ENCODE results near the gene RBCK1. TPM values are rescaled to one million over a fixed set of nuclear protein-coding genes. Genes with fewer than 3 reads are reported as not detected.
A peak's percentile ranks its signal among the peaks of the same experiment; 100 is the strongest.
"Not testable (repeated sequence)": the region's sequence is repeated elsewhere in the genome, so short reads cannot be mapped to it uniquely, and the experiment has no call there.

The RBCK1 gene
- total RNA-seq (ENCODE audit: insufficient read depth, low replicate concordance), result 41.2 TPM

- DNase-seq (ENCODE audit: low spot score), result peak; percentile 89
Observed at GRCh38 chr20:407953-408842, at the start of gene RBCK1. Gene RBCK1, plus strand, starts transcription at chr20:408299. Its CDS starts 459 bp downstream, at chr20:408758.

- DNase-seq (ENCODE audit: low spot score), result no peak
Observed at GRCh38 chr20:358891-359555, 49.1 kb upstream of the RBCK1 start.

GRCh38 chr20:361561-361960 lies 46.5 kb upstream of the RBCK1 start:
- no peak for DNase-seq (ENCODE audit: low spot score)

GRCh38 chr20:362271-363254 lies 45.5 kb upstream of the RBCK1 start:
- DNase-seq (ENCODE audit: low spot score), result peak; percentile 69

- DNase-seq (ENCODE audit: low spot score), result no peak
Observed at GRCh38 chr20:363319-364078, 44.6 kb upstream of the RBCK1 start.

GRCh38 chr20:364905-365794 lies 42.9 kb upstream of the RBCK1 start:
- DNase-seq (ENCODE audit: low spot score), result no peak

GRCh38 chr20:366041-366718 lies 41.9 kb upstream of the RBCK1 start:
- peak; percentile 47 for DNase-seq (ENCODE audit: low spot score)

- no peak for DNase-seq (ENCODE audit: low spot score)
Observed at GRCh38 chr20:366719-367485, 41.2 kb upstream of the RBCK1 start.

GRCh38 chr20:367486-367887 lies 40.6 kb upstream of the RBCK1 start:
- DNase-seq (ENCODE audit: low spot score), result no peak

GRCh38 chr20:368915-369314 lies 39.2 kb upstream of the RBCK1 start:
- DNase-seq (ENCODE audit: low spot score), result no peak

- no peak for DNase-seq (ENCODE audit: low spot score)
Observed at GRCh38 chr20:370151-370600, 37.9 kb upstream of the RBCK1 start.

- no peak for DNase-seq (ENCODE audit: low spot score)
Observed at GRCh38 chr20:370977-371754, 36.9 kb upstream of the RBCK1 start.

GRCh38 chr20:371755-372542 lies 36.1 kb upstream of the RBCK1 start:
- peak; percentile 95 for DNase-seq (ENCODE audit: low spot score)

GRCh38 chr20:372543-373082 lies 35.5 kb upstream of the RBCK1 start:
- not testable (repeated sequence) for DNase-seq (ENCODE audit: low spot score)

- peak; percentile 58 for DNase-seq (ENCODE audit: low spot score)
Observed at GRCh38 chr20:373171-373890, 34.8 kb upstream of the RBCK1 start.
